H1 (cell line): ENCODE results near the gene HNRNPAB. TPM values are rescaled to one million over a fixed set of nuclear protein-coding genes. Genes with fewer than 3 reads are reported as not detected.

ENCODE experiments used
- CTCF ChIA-PET: fragments of 300-600 bp; sonication (Branson Sonifier 250); formaldehyde crosslinking; loops from one replicate; lab custom pipeline; 2021; ENCODE audit not compliant: partially characterized antibody; lab: Charles Lee
- POLR2A ChIA-PET: fragments of 300-600 bp; sonication (Branson Sonifier 250); formaldehyde crosslinking; loops from one replicate; lab custom pipeline; 2021; ENCODE audit warnings: inconsistent platforms; ENCODE audit not compliant: partially characterized antibody; lab: Charles Lee
- DNase-seq, 2 experiments: peaks; one replicate each; pipeline versions ENCODE4 v3.0.0 to v3.0.0-alpha.2; 2010 to 2022; ENCODE audit warnings: low spot score in 2 of 2, low read depth in 1 of 2, mixed read lengths in 1 of 2
- FAIRE-seq: peaks from 2 replicates; lab custom pipeline; 2011; peaks lifted over from hg19 to GRCh38; lab: Jason Lieb, UNC
- H2AFZ ChIP-seq: 2 replicates; pipeline ENCODE4 v1.8.1; 2012; ENCODE audit warnings: low read length, inconsistent platforms
- H2AK5ac ChIP-seq: 2 replicates; pipeline ENCODE4 v1.6.1; 2013; ENCODE audit warnings: low read depth, low read length
- H2BK120ac ChIP-seq: replicated peaks from 2 replicates; pipeline ENCODE3; 2013; ENCODE audit warnings: low read depth, low read length, inconsistent platforms
- H2BK12ac ChIP-seq: 2 replicates; pipeline ENCODE4 v1.6.1; 2013; ENCODE audit warnings: low read depth, low read length
- H2BK15ac ChIP-seq: 2 replicates; pipeline ENCODE4 v1.6.1; 2013; ENCODE audit warnings: low read length
- H2BK20ac ChIP-seq: 2 replicates; pipeline ENCODE4 v1.6.1; 2013; ENCODE audit warnings: low read length
- H2BK5ac ChIP-seq: 2 replicates; pipeline ENCODE4 v1.6.1; 2013; ENCODE audit warnings: low read depth, low read length
- H3K14ac ChIP-seq: 2 replicates; pipeline ENCODE4 v1.6.1; 2013; ENCODE audit warnings: inconsistent platforms; ENCODE audit not compliant: insufficient read length
- H3K18ac ChIP-seq: 2 replicates; pipeline ENCODE4 v1.6.1; 2013; ENCODE audit warnings: low read length; ENCODE audit errors: extremely low read depth
- H3K23ac ChIP-seq: 2 replicates; pipeline ENCODE4 v1.6.1; 2013; ENCODE audit warnings: inconsistent platforms; ENCODE audit not compliant: insufficient read length
- H3K23me2 ChIP-seq: 2 replicates; pipeline ENCODE4 v1.6.1; 2013; ENCODE audit warnings: low read depth, low read length
- H3K27ac ChIP-seq: 2 replicates; pipeline ENCODE4 v1.6.1; 2011; ENCODE audit warnings: low read depth, low read length, inconsistent platforms
- H3K27me3 ChIP-seq, 4 experiments: replicated peaks in 1 of 4; 1 replicate in 1 of 4; 2 replicates in 3 of 4; pipeline versions ENCODE4 v1.6.1 to v1.8.1; 2011 to 2013; ENCODE audit warnings: low read length in 3 of 4, mild to moderate bottlenecking in 3 of 4, inconsistent platforms in 2 of 4, mixed read lengths in 2 of 4, moderate library complexity in 1 of 4; ENCODE audit not compliant: control insufficient read depth in 3 of 4, insufficient read depth in 3 of 4; ENCODE audit errors: extremely low read depth in 1 of 4
- H3K36me3 ChIP-seq, 4 experiments: 2 replicates each; pipeline versions ENCODE4 v1.6.1 to v1.8.1; 2011 to 2013; ENCODE audit warnings: mild to moderate bottlenecking in 4 of 4, low read length in 3 of 4, moderate library complexity in 2 of 4, control low read depth in 1 of 4, inconsistent platforms in 1 of 4; ENCODE audit not compliant: insufficient read depth in 4 of 4, control insufficient read depth in 2 of 4
- H3K4ac ChIP-seq: replicated peaks from 2 replicates; pipeline ENCODE3; 2013; ENCODE audit warnings: low read length, low read depth, mixed read lengths, inconsistent platforms; ENCODE audit not compliant: insufficient read length
- H3K4me1 ChIP-seq, 4 experiments: replicated peaks in 1 of 4; 1 replicate in 1 of 4; 2 replicates in 3 of 4; pipeline versions ENCODE4 v1.6.1 to v1.8.1; 2011 to 2013; ENCODE audit warnings: low read length in 3 of 4, inconsistent platforms in 2 of 4, mixed read lengths in 1 of 4; ENCODE audit not compliant: insufficient read depth in 4 of 4, control insufficient read depth in 3 of 4
- H3K4me2 ChIP-seq, 2 experiments: 2 replicates each; pipeline versions ENCODE4 v1.6.1 to v1.8.1; 2011 to 2013; ENCODE audit warnings: low read depth in 2 of 2, low read length in 2 of 2, control low read depth in 1 of 2, inconsistent platforms in 1 of 2, mild to moderate bottlenecking in 1 of 2; ENCODE audit not compliant: insufficient read depth in 1 of 2
- H3K4me3 ChIP-seq, 4 experiments: fragments of 200-600, 300-600 bp in 1 of 4; sonication (generic), shearing (Covaris generic), sonication (Bioruptor Twin) in 1 of 4; 2 replicates each; pipeline versions ENCODE4 v1.5.1 to v1.8.1; 2011 to 2016; ENCODE audit warnings: low read length in 4 of 4, low read depth in 3 of 4, control low read depth in 2 of 4, inconsistent platforms in 2 of 4, mild to moderate bottlenecking in 2 of 4, mixed read lengths in 1 of 4, moderate library complexity in 1 of 4; ENCODE audit not compliant: insufficient read depth in 2 of 4; ENCODE audit errors: extremely low read depth in 1 of 4
- H3K56ac ChIP-seq: replicated peaks from 2 replicates; pipeline ENCODE3; 2013; ENCODE audit warnings: low read depth, mild to moderate bottlenecking, mixed read lengths, low read length, inconsistent platforms; ENCODE audit not compliant: insufficient read length
- H3K79me1 ChIP-seq: 2 replicates; pipeline ENCODE4 v1.6.1; 2013; ENCODE audit warnings: low read depth, low read length, control low read depth
- H3K79me2 ChIP-seq, 2 experiments: 2 replicates each; pipeline versions ENCODE4 v1.6.1 to v1.8.1; 2012 to 2013; ENCODE audit warnings: low read length in 2 of 2, mild to moderate bottlenecking in 2 of 2, inconsistent platforms in 1 of 2; ENCODE audit not compliant: insufficient read depth in 2 of 2, control insufficient read depth in 1 of 2
- H3K9ac ChIP-seq, 4 experiments: replicated peaks in 1 of 4; 1 replicate in 1 of 4; 2 replicates in 3 of 4; pipeline versions ENCODE4 v1.6.1 to v1.8.1; 2011 to 2013; ENCODE audit warnings: low read depth in 3 of 4, low read length in 3 of 4, control low read depth in 2 of 4, mild to moderate bottlenecking in 2 of 4, moderate library complexity in 2 of 4, inconsistent platforms in 1 of 4; ENCODE audit errors: extremely low read depth in 1 of 4
- H3K9me3 ChIP-seq, 2 experiments: 2 replicates each; pipeline versions ENCODE4 v1.6.1 to v1.8.1; 2012 to 2013; ENCODE audit warnings: mild to moderate bottlenecking in 2 of 2, moderate library complexity in 2 of 2, control low read depth in 1 of 2, inconsistent platforms in 1 of 2, low read depth in 1 of 2, low read length in 1 of 2, mixed read lengths in 1 of 2; ENCODE audit not compliant: insufficient read depth in 2 of 2
- H4K20me1 ChIP-seq, 2 experiments: replicated peaks in 1 of 2; 2 replicates each; pipeline versions ENCODE3 to v1.8.1; 2011 to 2013; ENCODE audit warnings: inconsistent platforms in 2 of 2, low read length in 2 of 2, mild to moderate bottlenecking in 1 of 2; ENCODE audit not compliant: insufficient read depth in 2 of 2, control insufficient read depth in 1 of 2
- H4K5ac ChIP-seq: 2 replicates; pipeline ENCODE4 v1.6.1; 2013; ENCODE audit warnings: low read length, low read depth, mixed read lengths, inconsistent platforms; ENCODE audit not compliant: insufficient read length
- H4K8ac ChIP-seq: 2 replicates; pipeline ENCODE4 v1.8.0; 2013; ENCODE audit warnings: mild to moderate bottlenecking, moderate library complexity, low read length, inconsistent platforms; ENCODE audit not compliant: insufficient read depth; ENCODE audit errors: extremely low read depth
- H4K91ac ChIP-seq: replicated peaks from 2 replicates; pipeline ENCODE3; 2013; ENCODE audit warnings: low read length, mixed read lengths, inconsistent platforms; ENCODE audit not compliant: insufficient read length
- CBX5 ChIP-seq: fragments of 300-800, 300-1000 bp; sonication (generic); IDR thresholded peaks from 2 replicates; pipeline ENCODE4 v1.7.1; 2016; ENCODE audit warnings: antibody characterized with exemption, low read length, low read depth
- E2F6 ChIP-seq: IDR thresholded peaks from 2 replicates; pipeline ENCODE4 v1.6.1; 2012; ENCODE audit warnings: inconsistent platforms
- WGBS, 2 experiments: shearing (Covaris generic) in 1 of 2; methylation state at CpG; one replicate each; pipeline versions ENCODE4 v1.1.6 to v1.1.7; 2013 to 2015; ENCODE audit warnings: low lambda C conversion rate in 2 of 2, mixed read lengths in 2 of 2, inconsistent platforms in 1 of 2, low coverage in 1 of 2, missing lambda C conversion rate in 1 of 2; ENCODE audit not compliant: insufficient replicate concordance in 2 of 2, insufficient coverage in 1 of 2, insufficient read length in 1 of 2; ENCODE audit errors: extremely low coverage in 1 of 2, missing lambda C conversion rate in 1 of 2; 5-methylcytosine and 5-hydroxymethylcytosine counted together
- polyA plus RNA-seq, 7 experiments: library from polyadenylated mRNA; depleted of rRNA in 3 of 7; stranded (reverse) in 5 of 7; unstranded in 2 of 7; fragments of >200 nt in 5 of 7; fragments of 200-250 nt in 2 of 7; gene quantifications; 1 replicate in 5 of 7; 2 replicates in 1 of 7; 4 replicates in 1 of 7; pipeline versions ENCODE4 v1.2.1 to v1.2.3, GENCODE V29; 2011 to 2013; ENCODE audit warnings: missing spikeins in 2 of 7, mixed read lengths in 2 of 7
- total RNA-seq: library from RNA; stranded (reverse); fragmentation: NEBNext Ultra II Directional; extraction: Animal tissue kit (Norgen Biotek cat#: 25700); gene quantifications from 2 replicates; pipeline ENCODE4 v1.2.1, GENCODE V29; 2021

HNRNPAB gene
- total and polyA plus RNA-seq, 2 of the 8 experiments (the other 6 are each of a cell fraction or from before 2014, with no cell fraction given): 373 to 563 TPM

- H4K20me1 ChIP-seq: no peaks in the 10 kb centered on the region
- no peak overlapping the region for H2BK20ac ChIP-seq
- no peak overlapping the region for H4K91ac ChIP-seq
- CTCF ChIA-PET: interaction anchor here (0.9 to 3.7 kb wide), 18 partner anchors 7 to 118 kb away, joined by 3 to 54 read pairs (median 5); no protein-coding TSS in a partner anchor
- no peak overlapping the region for H3K4ac ChIP-seq
- H2AK5ac ChIP-seq: no peak overlapping the region
- DNase-seq (no peak), FAIRE-seq (no peak)
- H3K18ac ChIP-seq: no peak overlapping the region
- H2BK5ac ChIP-seq: no peak overlapping the region
- H2BK12ac ChIP-seq: no peak overlapping the region
- H3K14ac ChIP-seq: no peak overlapping the region
- H3K9me3 ChIP-seq: peaks cover 0 to 4% of the 10 kb centered on the region in 2 experiments; a peak in 2 of 4 replicates
- 84% methylated on average over 7 of the region's 7 CpGs; no CpG with 5 or more reads in 1 of the 2 experiments for WGBS, 2 experiments
- no peaks in the 10 kb centered on the region for H3K23me2 ChIP-seq
- no peak overlapping the region for H4K5ac ChIP-seq
- no peak overlapping the region for H2BK120ac ChIP-seq
- no peak overlapping the region for H3K23ac ChIP-seq
- H3K36me3 ChIP-seq: no peaks in the 10 kb centered on the region
- H3K79me1 ChIP-seq: no peaks in the 10 kb centered on the region
- H3K9ac ChIP-seq: no peak overlapping the region
- no peak overlapping the region for H2BK15ac ChIP-seq
- no peak overlapping the region for H2AFZ ChIP-seq
- no peak overlapping the region for H3K4me3 ChIP-seq
- H3K79me2 ChIP-seq: no peaks in the 10 kb centered on the region
- no peaks in the 10 kb centered on the region; a peak in 1 of 7 replicates for H3K27me3 ChIP-seq
- no peak overlapping the region for H3K56ac ChIP-seq
- H3K4me1 ChIP-seq: peaks cover 0 to 10% (median 3%) of the 10 kb centered on the region in 4 experiments; a peak in 3 of 7 replicates
- no peak overlapping the region for H4K8ac ChIP-seq
- POLR2A ChIA-PET: interaction anchor here (31.3 to 38.5 kb wide), 2 partner anchors 7 to 12 kb away, joined by 985 read pairs; partner anchors contain the start of genes GMCL2 and HNRNPAB
- TF ChIP-seq E2F6: no peak
- TF ChIP-seq CBX5: no peak
- no peak overlapping the region for H3K27ac ChIP-seq
- no peak overlapping the region for H3K4me2 ChIP-seq
Measured at GRCh38 chr5:178196281-178196812, 8.0 kb upstream of the HNRNPAB start.
